Mononuclear cell (primary cell): ENCODE results near the gene GFAP. TPM values are rescaled to one million over a fixed set of nuclear protein-coding genes. Genes with fewer than 3 reads are reported as not detected.

Source experiments
- H3K27me3 ChIP-seq: 2 replicates; pipeline ENCODE4 v1.6.0; 2011; ENCODE audit warnings: low read length, control low read depth; ENCODE audit not compliant: insufficient read depth
- H3K4me1 ChIP-seq: 2 replicates; pipeline ENCODE4 v1.5.1; 2011; ENCODE audit warnings: mild to moderate bottlenecking, low read length, control low read depth; ENCODE audit not compliant: insufficient read depth
- H3K4me3 ChIP-seq: 2 replicates; pipeline ENCODE4 v1.5.1; 2011; ENCODE audit warnings: mild to moderate bottlenecking, low read length, moderate library complexity
- H3K9me3 ChIP-seq: 2 replicates; pipeline ENCODE4 v1.5.1; 2011; ENCODE audit warnings: low read depth, mild to moderate bottlenecking, control low read depth, low read length
- total RNA-seq: library from RNA; depleted of rRNA; stranded (reverse); fragments of >200 nt; gene quantifications from one replicate; pipeline ENCODE4 v1.2.3, GENCODE V29; 2012

GFAP gene
- total RNA-seq, 1 donor: 0.52 TPM

DNA sequence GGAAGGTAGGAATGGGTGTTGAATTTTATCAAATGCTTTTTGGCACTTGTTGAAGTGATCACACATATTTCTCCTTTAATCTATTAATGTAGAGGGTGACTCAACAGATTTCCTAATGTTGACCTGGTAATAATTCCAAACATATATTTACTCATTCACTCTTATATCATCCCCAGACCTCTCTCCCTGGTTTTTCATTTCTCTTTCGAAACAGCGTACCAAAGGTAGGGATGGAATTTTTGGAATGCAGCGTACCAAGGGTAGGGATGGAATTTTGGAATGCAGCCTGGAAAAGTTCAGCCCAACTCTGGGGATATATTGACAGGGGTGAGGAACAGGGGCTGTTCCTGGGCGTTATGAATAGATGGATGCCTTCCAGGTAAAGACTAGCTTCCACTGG, 25.0 kb upstream of the GFAP start:
- Histone ChIP-seq H3K4me1 (no peaks in the 10 kb centered on the region), H3K9me3 (no peaks in the 10 kb centered on the region), H3K4me3 (no peak overlapping the region), H3K27me3 (no peaks in the 10 kb centered on the region)

GRCh38 chr17:44935116-44935515, 19.8 kb upstream of the GFAP start:
- no peak overlapping the region for H3K4me3 ChIP-seq
- H3K4me1 ChIP-seq: no peaks in the 10 kb centered on the region
- no peaks in the 10 kb centered on the region for H3K27me3 ChIP-seq
- no peaks in the 10 kb centered on the region for H3K9me3 ChIP-seq

DNA sequence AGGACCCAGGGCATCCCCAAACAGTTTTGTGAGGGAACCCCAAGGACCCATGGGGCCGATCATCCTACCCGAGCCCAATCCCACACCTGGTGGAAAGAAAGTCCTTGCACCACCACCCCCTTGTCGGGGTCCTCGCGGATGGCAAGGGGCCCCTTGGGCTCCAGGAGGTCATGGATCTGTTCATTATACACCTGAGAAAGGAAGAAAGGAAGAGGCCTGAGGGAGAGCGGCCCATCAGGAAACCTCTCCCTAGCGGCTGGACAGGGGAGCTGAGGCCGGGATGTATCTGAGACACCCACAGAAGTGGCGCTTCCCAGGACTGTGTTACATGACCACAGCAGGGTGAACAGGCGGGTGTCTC, 19.4 kb upstream of the GFAP start:
- Histone ChIP-seq H3K4me3 (no peak overlapping the region), H3K27me3 (no peaks in the 10 kb centered on the region), H3K9me3 (no peaks in the 10 kb centered on the region), H3K4me1 (no peaks in the 10 kb centered on the region)

DNA sequence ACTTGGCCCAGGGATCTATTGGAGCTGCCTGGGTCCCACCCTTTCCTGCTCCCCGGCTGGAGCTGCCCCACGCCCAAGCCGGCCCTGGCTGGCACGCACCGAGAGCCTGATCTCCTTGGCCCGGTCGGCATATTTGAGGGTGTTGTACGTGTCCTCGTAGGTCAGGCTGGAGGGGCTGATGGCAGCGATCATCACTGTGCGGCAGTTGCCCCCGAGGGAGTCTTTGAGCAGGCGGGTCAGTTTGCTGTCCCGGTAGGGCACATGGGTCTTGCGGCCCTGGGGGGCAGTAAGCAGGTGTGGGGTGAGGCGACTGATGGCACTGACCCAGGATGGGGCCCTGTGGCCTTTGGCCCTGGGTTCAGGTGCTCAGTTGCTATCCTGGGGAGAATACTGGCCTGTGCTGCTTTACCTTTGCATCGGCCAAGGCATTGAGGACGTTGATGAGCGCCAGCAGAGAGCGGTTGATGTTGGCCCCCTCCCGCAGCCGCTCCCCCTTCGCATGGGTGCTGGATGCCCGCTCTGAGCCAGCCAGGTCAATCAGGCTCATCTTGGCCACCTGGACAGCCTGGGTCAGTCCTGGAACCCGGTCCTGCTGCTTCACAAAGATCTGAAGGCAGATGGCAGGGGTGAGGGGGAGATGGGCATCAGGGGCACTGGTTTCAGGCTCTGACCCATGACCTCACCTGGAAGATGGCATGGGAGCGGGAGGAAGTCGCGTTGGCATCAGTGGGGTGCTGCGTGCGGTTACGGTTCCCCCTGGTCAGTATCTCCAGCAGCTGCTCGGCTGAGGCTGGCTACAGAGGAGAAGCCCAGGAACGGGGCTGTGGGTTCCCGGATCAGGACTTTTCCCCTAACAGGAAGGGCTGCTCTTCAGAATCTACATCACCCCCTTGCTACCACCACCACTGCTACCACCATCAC, 18.8 kb upstream of the GFAP start:
- Histone ChIP-seq H3K9me3 (no peaks in the 10 kb centered on the region), H3K4me1 (no peaks in the 10 kb centered on the region), H3K27me3 (no peaks in the 10 kb centered on the region), H3K4me3 (no peak overlapping the region)

GRCh38 chr17:44932787-44933097, 17.4 kb upstream of the GFAP start:
- Histone ChIP-seq H3K9me3 (no peaks in the 10 kb centered on the region), H3K27me3 (no peaks in the 10 kb centered on the region), H3K4me3 (no peak overlapping the region), H3K4me1 (no peaks in the 10 kb centered on the region)

- no peak overlapping the region for H3K4me3 ChIP-seq
- no peaks in the 10 kb centered on the region for H3K27me3 ChIP-seq
- H3K9me3 ChIP-seq: no peaks in the 10 kb centered on the region
- no peaks in the 10 kb centered on the region for H3K4me1 ChIP-seq
These were observed 16.9 kb upstream of the GFAP start for GRCh38 chr17:44932096-44932786.

DNA sequence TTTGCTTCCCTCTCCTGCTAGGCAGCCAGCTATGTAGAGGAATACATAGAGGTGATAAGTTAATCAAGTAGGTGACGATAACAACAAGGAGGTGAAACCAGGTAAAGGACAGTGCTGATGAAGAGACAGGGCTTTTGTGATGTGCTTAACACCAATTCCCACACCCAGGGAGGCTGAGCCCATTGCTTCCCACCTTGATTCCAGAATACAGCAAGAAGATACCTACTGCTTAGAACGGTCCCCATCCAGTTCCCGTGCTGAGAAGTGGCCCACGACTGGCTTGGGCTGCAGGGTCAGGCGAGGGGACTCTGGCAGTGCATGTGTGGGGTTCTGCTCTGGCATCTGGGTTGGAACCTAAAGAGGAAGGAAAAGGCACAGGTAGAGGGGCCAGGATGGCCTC, 16.1 kb upstream of the GFAP start:
- no peaks in the 10 kb centered on the region for H3K27me3 ChIP-seq
- H3K4me3 ChIP-seq: no peak overlapping the region
- H3K9me3 ChIP-seq: no peaks in the 10 kb centered on the region
- no peaks in the 10 kb centered on the region for H3K4me1 ChIP-seq

GRCh38 chr17:44930667-44931066, 15.4 kb upstream of the GFAP start:
- no peaks in the 10 kb centered on the region for H3K4me1 ChIP-seq
- no peak overlapping the region for H3K4me3 ChIP-seq
- H3K27me3 ChIP-seq: no peaks in the 10 kb centered on the region
- no peaks in the 10 kb centered on the region for H3K9me3 ChIP-seq

DNA sequence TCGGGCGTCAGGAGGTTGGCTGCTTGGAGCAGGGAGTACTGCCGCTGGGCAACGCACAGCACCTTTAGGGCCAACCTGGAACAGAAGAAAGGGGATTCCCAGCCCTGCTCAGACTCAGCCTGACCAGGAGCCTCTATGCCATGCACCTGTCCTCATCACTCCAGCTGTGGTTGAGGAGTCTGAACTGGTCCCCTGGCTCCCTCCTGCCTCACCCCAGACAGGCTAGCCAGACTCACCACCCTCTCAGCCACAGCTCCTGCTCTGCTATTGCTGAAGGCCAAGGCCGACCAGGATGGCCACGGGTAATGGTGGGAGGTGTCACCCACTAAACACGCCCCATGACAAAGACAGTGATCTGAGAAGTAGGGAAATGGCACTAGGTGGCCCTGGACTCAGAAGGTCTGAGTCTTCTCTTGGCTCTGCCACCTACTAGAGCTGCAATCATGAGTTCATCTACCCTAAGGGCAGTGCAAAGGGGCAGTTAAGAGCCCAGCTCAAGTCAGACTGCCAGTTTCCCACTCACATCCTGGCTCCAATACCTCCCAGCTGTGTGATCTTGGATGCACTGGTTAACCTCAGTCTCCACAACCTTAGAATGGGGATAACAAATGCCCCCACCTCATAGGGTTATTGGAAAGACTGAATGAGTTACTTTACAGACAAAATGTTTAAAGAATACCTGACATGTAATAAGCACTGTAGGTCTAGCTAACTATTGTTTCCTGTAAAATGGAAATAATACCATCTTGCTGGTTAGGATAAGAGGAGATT, 13.8 kb upstream of the GFAP start:
- Histone ChIP-seq H3K27me3 (no peaks in the 10 kb centered on the region), H3K4me3 (no peak overlapping the region), H3K4me1 (no peaks in the 10 kb centered on the region), H3K9me3 (no peaks in the 10 kb centered on the region)

DNA sequence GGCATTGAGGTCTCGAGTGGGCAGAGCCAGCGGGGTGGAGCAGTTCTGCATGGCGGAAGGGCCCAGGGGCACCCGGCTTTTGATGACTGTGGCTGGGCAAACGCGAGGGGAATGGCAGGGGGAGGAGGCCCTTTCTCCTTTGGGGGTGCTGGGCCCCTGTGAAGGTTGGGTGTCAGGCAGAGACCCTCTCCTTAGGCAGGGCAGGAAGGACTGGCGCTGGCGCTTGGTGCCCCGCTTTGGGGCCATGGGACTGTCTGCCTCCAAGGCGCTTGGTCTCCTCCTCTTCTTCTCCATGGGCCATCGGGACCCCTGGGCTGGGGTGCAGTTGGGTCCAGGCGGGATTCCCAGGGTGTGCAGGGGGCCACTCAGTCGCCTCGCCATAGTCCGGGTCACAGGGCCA, 12.8 kb upstream of the GFAP start:
- Histone ChIP-seq H3K9me3 (no peaks in the 10 kb centered on the region), H3K4me3 (no peak overlapping the region), H3K4me1 (no peaks in the 10 kb centered on the region)

GRCh38 chr17:44927696-44928095, 12.4 kb upstream of the GFAP start:
- Histone ChIP-seq H3K4me1 (no peaks in the 10 kb centered on the region), H3K4me3 (no peak overlapping the region), H3K27me3 (no peaks in the 10 kb centered on the region), H3K9me3 (no peaks in the 10 kb centered on the region)

More for the DNA sequence above, 12.8 kb upstream of the GFAP start:
- no peaks in the 10 kb centered on the region for H3K27me3 ChIP-seq

GRCh38 chr17:44926821-44927525, 11.7 kb upstream of the GFAP start:
- H3K27me3 ChIP-seq: no peaks in the 10 kb centered on the region
- no peaks in the 10 kb centered on the region for H3K9me3 ChIP-seq
- no peaks in the 10 kb centered on the region for H3K4me1 ChIP-seq
- no peak overlapping the region for H3K4me3 ChIP-seq

DNA sequence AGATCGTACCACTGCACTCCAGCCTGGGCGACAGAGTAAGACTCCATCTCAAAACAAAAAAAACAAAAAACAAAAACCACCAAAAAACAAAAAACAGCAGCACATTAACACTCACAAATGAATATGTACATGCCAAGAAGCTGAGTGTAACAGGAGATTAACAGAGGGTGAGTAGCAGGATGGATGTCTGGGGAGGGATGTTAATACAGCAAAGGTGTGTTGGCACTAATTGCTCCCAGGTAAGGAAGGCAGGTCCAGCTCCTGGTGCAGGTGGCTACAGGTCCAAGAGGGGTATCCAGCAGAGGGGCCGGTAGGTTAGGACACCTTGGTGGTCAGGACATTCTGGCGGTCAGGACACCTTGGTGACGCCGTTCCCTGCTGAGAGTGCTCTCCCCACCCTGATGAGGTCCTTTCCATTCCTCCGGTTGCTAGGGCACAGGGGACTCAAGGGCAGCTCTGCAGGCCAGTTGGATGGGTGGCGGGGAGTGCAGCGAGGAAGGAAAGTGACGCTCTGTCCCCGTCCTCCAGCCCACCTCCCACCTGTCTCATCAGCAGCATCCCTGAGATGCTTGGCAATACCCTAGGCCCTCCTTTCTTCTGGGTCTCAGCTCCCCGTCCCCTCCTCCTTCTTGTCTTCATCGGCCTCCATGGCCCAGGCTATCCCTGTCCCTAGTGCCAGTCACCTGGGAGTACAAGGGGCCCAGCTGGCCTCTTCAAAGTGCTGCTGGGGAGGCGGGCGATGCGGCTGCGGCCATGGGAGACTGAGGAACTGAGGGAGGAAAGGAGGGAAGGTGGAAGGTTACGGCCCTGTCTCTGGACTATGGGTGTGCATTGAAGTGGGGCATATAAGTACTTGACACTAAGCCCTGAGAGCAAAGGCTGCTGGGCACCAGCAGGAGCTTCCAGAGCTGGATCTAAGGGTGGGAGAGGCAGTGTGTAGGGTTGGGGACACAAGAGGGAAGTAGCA, 10.7 kb upstream of the GFAP start:
- Histone ChIP-seq H3K27me3 (no peaks in the 10 kb centered on the region), H3K9me3 (no peaks in the 10 kb centered on the region), H3K4me3 (no peak overlapping the region), H3K4me1 (no peaks in the 10 kb centered on the region)

- Histone ChIP-seq H3K9me3 (no peaks in the 10 kb centered on the region), H3K4me3 (no peak overlapping the region), H3K4me1 (no peaks in the 10 kb centered on the region), H3K27me3 (peaks cover 3% of the 10 kb centered on the region)
These were observed 8.8 kb upstream of the GFAP start for GRCh38 chr17:44924107-44924544.
